Caco-2 (cell line): ENCODE measurements around the gene FUOM. TPM values are rescaled to one million over a fixed set of nuclear protein-coding genes. Genes with fewer than 3 reads are reported as not detected.

ENCODE experiments used
- BruUV-seq: library from RNA; stranded (reverse); fragments of 400-500 nt; replicated peaks from 2 replicates; lab custom pipeline; 2021; lab: Mats Ljungman, UMichigan
- CTCF ChIA-PET: fragments of 300-600 bp; sonication (Branson Sonifier 250); formaldehyde crosslinking; loops from one replicate; lab custom pipeline; 2022; ENCODE audit warnings: antibody characterized with exemption; lab: Charles Lee
- POLR2A ChIA-PET: fragments of 300-600 bp; sonication (Branson Sonifier 250); formaldehyde crosslinking; loops from one replicate; lab custom pipeline; 2022; ENCODE audit warnings: antibody characterized with exemption; lab: Charles Lee
- DNase-seq, 2 experiments: peaks; one replicate each; pipeline versions ENCODE4 v3.0.0 to v3.0.0-alpha.2; 2020 to 2022
- H3K27me3 ChIP-seq: replicated peaks from 2 replicates; pipeline ENCODE4 v1.6.0; 2011; ENCODE audit warnings: low read length; ENCODE audit not compliant: control insufficient read depth, insufficient read depth
- H3K36me3 ChIP-seq: 2 replicates; pipeline ENCODE4 v1.5.1; 2011; ENCODE audit warnings: low read length; ENCODE audit not compliant: control insufficient read depth, insufficient read depth
- H3K4me1 ChIP-seq: fragments of 250-450 bp; sonication (Bioruptor Pico); 2 replicates; pipeline ENCODE4 v1.5.1; 2020; ENCODE audit warnings: mild to moderate bottlenecking
- H3K4me3 ChIP-seq: 2 replicates; pipeline ENCODE4 v1.5.1; 2011; ENCODE audit warnings: low read depth, mild to moderate bottlenecking, control low read depth, low read length
- H3K9me3 ChIP-seq: fragments of 250-450 bp; sonication (Bioruptor Pico); 2 replicates; pipeline ENCODE4 v1.5.1; 2020; ENCODE audit warnings: mild to moderate bottlenecking, moderate library complexity
- H3K27ac Mint-ChIP-seq: one replicate; pipeline ENCODE4 v1.8.0; 2022; ENCODE audit warnings: mixed read lengths; ENCODE audit not compliant: unreplicated experiment
- H3K27me3 Mint-ChIP-seq: one replicate; pipeline ENCODE4 v1.8.0; 2022; ENCODE audit warnings: mixed read lengths; ENCODE audit not compliant: insufficient read depth, unreplicated experiment
- H3K36me3 Mint-ChIP-seq: one replicate; pipeline ENCODE4 v1.8.0; 2022; ENCODE audit warnings: mild to moderate bottlenecking, mixed read lengths; ENCODE audit not compliant: insufficient read depth, unreplicated experiment
- H3K4me1 Mint-ChIP-seq: one replicate; pipeline ENCODE4 v1.8.0; 2022; ENCODE audit warnings: low read depth, mixed read lengths; ENCODE audit not compliant: unreplicated experiment
- H3K4me3 Mint-ChIP-seq: one replicate; pipeline ENCODE4 v1.8.0; 2022; ENCODE audit warnings: mild to moderate bottlenecking, moderate library complexity, mixed read lengths; ENCODE audit not compliant: unreplicated experiment
- H3K9me3 Mint-ChIP-seq: one replicate; pipeline ENCODE4 v1.8.0; 2022; ENCODE audit warnings: mixed read lengths; ENCODE audit not compliant: unreplicated experiment
- CTCF ChIP-seq, 2 experiments: fragments of 200-600 bp in 1 of 2; IDR thresholded peaks; 1 replicate in 1 of 2; 2 replicates in 1 of 2; pipeline versions ENCODE4 v1.5.1 to v1.8.0; 2011 to 2022; ENCODE audit warnings: antibody characterized with exemption in 1 of 2, control low read depth in 1 of 2, inconsistent platforms in 1 of 2, low read depth in 1 of 2, low read length in 1 of 2, mild to moderate bottlenecking in 1 of 2, moderate library complexity in 1 of 2; ENCODE audit not compliant: insufficient read depth in 1 of 2, severe bottlenecking in 1 of 2, unreplicated experiment in 1 of 2
- intact Hi-C: fragments of 100-400 bp; cut with micrococcal nuclease; formaldehyde crosslinking; loops from one replicate; pipeline ENCODE4 v1.10.0; 2022; ENCODE audit not compliant: unreplicated experiment
- total RNA-seq: library from RNA; stranded (reverse); gene quantifications from 2 replicates; pipeline ENCODE4 v1.2.3, GENCODE V29; 2022

FUOM gene
- total RNA-seq, 1 experiment from 2014 or later, result 119 TPM

GRCh38 chr10:133381036-133381435, 23.2 kb upstream of the FUOM start:
- TF ChIP-seq CTCF (IDR thresholded peaks at IDR 0.05; ENCODE audit: insufficient read depth in 1 of 2, low read depth in 1 of 2, low read length in 1 of 2, severe bottlenecking in 1 of 2, unreplicated experiment in 1 of 2), result no peak
- Mint-ChIP-seq H3K4me1 (no peaks in the 10 kb centered on the region), H3K36me3 (peaks cover 2% of the 10 kb centered on the region), H3K27ac (no peak overlapping the region), H3K27me3 (no peaks in the 10 kb centered on the region), H3K9me3 (no peaks in the 10 kb centered on the region), H3K4me3 (no peak overlapping the region)
- ChIA-PET POLR2A (no interaction called here), CTCF (no interaction called here)
- H3K4me3 ChIP-seq, result no peak overlapping the region
- H3K36me3 ChIP-seq, result no peaks in the 10 kb centered on the region
- peaks cover 15% of the 10 kb centered on the region for H3K4me1 ChIP-seq
- intact Hi-C loops, result no loop called here
- BruUV-seq, result no TSS peak
- DNase-seq, result no peak
- no peaks in the 10 kb centered on the region for H3K27me3 ChIP-seq
- no peaks in the 10 kb centered on the region for H3K9me3 ChIP-seq

GRCh38 chr10:133379801-133380666, 22.2 kb upstream of the FUOM start:
- Mint-ChIP-seq H3K27me3 (no peaks in the 10 kb centered on the region), H3K4me1 (no peaks in the 10 kb centered on the region), H3K27ac (no peak overlapping the region), H3K4me3 (peak overlapping the region; percentile 81), H3K9me3 (no peaks in the 10 kb centered on the region), H3K36me3 (no peaks in the 10 kb centered on the region)
- intact Hi-C loops, result loop anchor here (5.0 kb wide), 1 partner anchor 73 kb away; the partner anchor contains the start of genes TUBGCP2 and ZNF511
- TF ChIP-seq CTCF (IDR thresholded peaks at IDR 0.05; ENCODE audit: insufficient read depth in 1 of 2, low read depth in 1 of 2, low read length in 1 of 2, severe bottlenecking in 1 of 2, unreplicated experiment in 1 of 2), result no peak
- BruUV-seq, result no TSS peak
- ChIA-PET POLR2A (no interaction called here), CTCF (no interaction called here)
- Histone ChIP-seq H3K4me1 (peaks cover 9% of the 10 kb centered on the region), H3K36me3 (no peaks in the 10 kb centered on the region), H3K4me3 (peak overlapping the region; percentile 42), H3K27me3 (no peaks in the 10 kb centered on the region), H3K9me3 (no peaks in the 10 kb centered on the region)
- no peak for DNase-seq

- BruUV-seq, result no TSS peak
- POLR2A ChIA-PET, result interaction anchor here (0.5 to 1.4 kb wide), 4 partner anchors 15 to 55 kb away, joined by 3 to 9 read pairs (median 6); partner anchors contain the start of genes FUOM and MTG1
- H3K4me1 ChIP-seq, result peaks cover 9% of the 10 kb centered on the region
- Mint-ChIP-seq H3K9me3 (no peaks in the 10 kb centered on the region), H3K27ac (peak within 1 kb of the TSS; percentile 45), H3K36me3 (no peaks in the 10 kb centered on the region), H3K27me3 (no peaks in the 10 kb centered on the region), H3K4me3 (peak within 1 kb of the TSS; percentile 81), H3K4me1 (no peaks in the 10 kb centered on the region)
- no peaks in the 10 kb centered on the region for H3K27me3 ChIP-seq
- no peak for TF ChIP-seq CTCF (IDR thresholded peaks at IDR 0.05; ENCODE audit: insufficient read depth in 1 of 2, low read depth in 1 of 2, low read length in 1 of 2, severe bottlenecking in 1 of 2, unreplicated experiment in 1 of 2)
- H3K36me3 ChIP-seq, result no peaks in the 10 kb centered on the region
- peak within 1 kb of the TSS; percentile 97 for H3K4me3 ChIP-seq
- DNase-seq, result peak; percentile 81 to 83
- CTCF ChIA-PET, result no interaction called here
- intact Hi-C loops, result loop anchor here (5.0 kb wide), 1 partner anchor 72 kb away; the partner anchor contains the start of genes TUBGCP2 and ZNF511
- H3K9me3 ChIP-seq, result no peaks in the 10 kb centered on the region
Observed at GRCh38 chr10:133379152-133379800, 21.5 kb upstream of the FUOM start, which contains the start of gene PAOX. Gene PAOX, plus strand, starts transcription at chr10:133379262. Its CDS starts 55 bp downstream, at chr10:133379317.
